Urinary bladder (tissue), 4 donors: ENCODE data around the gene CXXC1. TPM values are rescaled to one million over a fixed set of nuclear protein-coding genes. Genes with fewer than 3 reads are reported as not detected.
A peak's percentile ranks its signal among the peaks of the same experiment; 100 is the strongest.
"Not testable (repeated sequence)": the region's sequence is repeated elsewhere in the genome, so short reads cannot be mapped to it uniquely, and the experiment has no call there.

Source experiments
- DNase-seq: peaks from one replicate; pipeline ENCODE4 v3.0.0-alpha.2; 2015; ENCODE audit errors: extremely low spot score
- H3K27ac ChIP-seq: one replicate; pipeline ENCODE4 v1.5.1; 2013; ENCODE audit warnings: low read depth, mild to moderate bottlenecking, moderate library complexity
- H3K36me3 ChIP-seq: one replicate; pipeline ENCODE4 v1.6.1; 2013; ENCODE audit warnings: mild to moderate bottlenecking, moderate library complexity; ENCODE audit not compliant: insufficient read depth
- H3K4me1 ChIP-seq: one replicate; pipeline ENCODE4 v1.6.1; 2013; ENCODE audit warnings: mild to moderate bottlenecking, moderate library complexity; ENCODE audit not compliant: insufficient read depth
- H3K4me3 ChIP-seq: one replicate; pipeline ENCODE4 v1.5.1; 2013; ENCODE audit warnings: low read depth, low read length
- WGBS: extraction: QIAGEN DNeasy Blood & Tissue Kit; methylation state at CpG from one replicate; pipeline ENCODE4 v1.1.7; 2013; 5-methylcytosine and 5-hydroxymethylcytosine counted together
- polyA plus RNA-seq: library from polyadenylated mRNA; stranded (reverse); fragments of 200-250 nt; gene quantifications from one replicate; pipeline ENCODE4 v1.2.3, GENCODE V29; 2013
- total RNA-seq: library from RNA; depleted of rRNA; stranded (reverse); fragments of >200 nt; gene quantifications from one replicate; pipeline ENCODE4 v1.2.3, GENCODE V29; 2014
- donor health status: healthy with polysubstance abuse.
- donor health status: healthy.

Gene CXXC1
- total RNA-seq = 32.4 TPM
- 73.9 TPM for polyA plus RNA-seq

DNA sequence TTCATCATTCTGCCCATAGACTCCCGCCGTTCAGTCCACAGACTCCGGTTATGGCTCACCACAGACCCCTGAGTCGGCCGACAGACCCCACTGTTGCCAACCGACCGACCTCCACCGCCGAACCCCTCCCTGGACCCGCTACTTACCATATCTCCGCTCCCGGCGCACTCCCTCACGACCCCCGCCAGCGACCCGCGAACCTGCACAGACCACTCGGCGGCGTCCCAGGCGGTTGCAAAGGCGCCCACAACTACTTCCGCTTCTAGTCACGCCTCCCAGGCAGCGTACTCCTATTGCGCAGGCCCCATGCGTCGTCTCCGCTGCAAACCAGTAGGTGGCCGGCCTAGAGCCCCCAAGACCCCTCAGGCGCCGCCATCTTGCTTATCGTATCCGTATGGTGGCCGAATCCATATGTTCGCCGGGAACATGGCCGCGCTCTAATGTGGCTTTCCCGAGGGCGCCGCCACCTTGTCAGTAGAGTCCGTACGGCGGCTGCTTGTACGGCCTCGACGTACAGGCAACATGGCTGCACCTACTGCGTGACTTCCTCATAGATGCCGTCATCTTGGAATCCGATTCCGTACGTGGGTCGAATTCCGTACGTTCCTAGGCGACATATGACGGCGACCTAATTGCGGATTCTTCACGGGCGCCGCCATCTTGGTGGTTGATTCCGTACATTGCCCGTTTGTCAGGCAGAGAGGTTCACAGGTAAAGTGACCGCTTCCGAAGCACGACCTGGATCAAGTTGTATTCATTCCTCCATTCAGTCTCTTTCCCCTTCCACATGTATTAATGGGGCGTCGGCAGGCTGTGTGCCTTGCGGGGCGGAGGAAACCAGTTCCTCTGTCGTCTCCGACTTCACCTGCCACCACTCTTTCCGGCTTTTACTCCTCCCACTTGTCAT lies at the start of gene CXXC1:
Gene CXXC1, minus strand, starts transcription at position 252 of the 907 bp plus-strand sequence. Its CDS starts 103 bp downstream, at position 149.
- WGBS = under 1% methylated on average over 76 of the region's 76 CpGs
- Histone ChIP-seq H3K36me3 (no peaks in the 10 kb centered on the region), H3K4me3 (peak within 1 kb of the TSS; percentile 60), H3K27ac (peak within 1 kb of the TSS; percentile 85), H3K4me1 (no peaks in the 10 kb centered on the region)
- DNase-seq = peak; percentile 98

DNA sequence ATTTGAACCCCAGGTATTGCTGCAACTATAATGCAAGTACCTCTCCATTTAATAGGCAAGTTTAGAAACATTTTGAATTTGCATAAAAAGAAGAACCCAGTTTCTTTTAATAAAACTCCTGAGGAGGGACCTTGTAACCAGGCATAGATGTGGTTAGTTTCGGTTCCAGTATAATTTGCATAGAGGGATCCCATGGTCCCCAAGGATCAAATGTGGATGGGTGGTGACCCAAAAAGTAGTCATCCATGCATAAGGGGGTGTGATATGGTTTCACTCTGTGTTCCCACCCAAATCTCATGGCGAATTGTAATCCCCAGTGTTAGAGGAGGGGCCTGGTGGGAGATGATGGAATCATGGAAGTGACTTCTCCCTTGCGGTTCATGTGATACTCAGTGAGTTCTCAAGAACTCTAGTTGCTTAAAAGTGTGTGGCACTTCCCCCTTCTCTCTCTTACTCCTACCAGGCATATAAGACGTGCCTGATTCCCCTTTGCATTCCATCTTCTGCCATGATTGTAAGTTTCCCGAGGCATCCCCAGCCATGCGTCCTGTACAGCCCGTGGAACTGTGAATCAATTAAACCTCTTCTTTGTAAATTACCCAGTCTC lies 47.2 kb upstream of the CXXC1 start:
- no peaks in the 10 kb centered on the region for H3K4me1 ChIP-seq
- no peaks in the 10 kb centered on the region for H3K36me3 ChIP-seq
- no peak overlapping the region for H3K4me3 ChIP-seq
- DNase-seq = no peak
- 74% methylated on average over 7 of the region's 7 CpGs for WGBS
- no peak overlapping the region for H3K27ac ChIP-seq

DNA sequence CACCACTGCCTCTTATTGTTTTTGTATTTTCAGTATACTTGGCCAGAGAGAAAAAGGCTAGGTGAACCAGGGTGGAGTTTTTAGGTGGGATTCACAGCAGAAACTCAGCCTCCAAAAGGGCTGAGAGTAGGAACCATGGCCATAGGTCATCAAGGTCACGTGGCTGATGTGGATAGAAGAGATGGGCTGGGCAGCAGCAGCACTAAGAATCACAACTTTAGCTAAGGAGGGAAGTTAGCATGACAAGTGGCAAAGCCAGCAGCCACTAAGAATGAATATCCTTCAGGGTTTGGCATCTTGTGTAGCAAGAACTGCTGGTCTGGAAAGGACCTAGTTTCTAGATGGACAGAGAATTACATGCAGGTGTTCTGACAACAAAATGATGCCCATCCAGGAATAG lies 44.2 kb upstream of the CXXC1 start:
- no peak overlapping the region for H3K4me3 ChIP-seq
- H3K4me1 ChIP-seq = no peaks in the 10 kb centered on the region
- H3K36me3 ChIP-seq = no peaks in the 10 kb centered on the region
- no peak overlapping the region for H3K27ac ChIP-seq
- no peak for DNase-seq
- WGBS = 75% methylated on average over 1 of the region's 1 CpG

DNA sequence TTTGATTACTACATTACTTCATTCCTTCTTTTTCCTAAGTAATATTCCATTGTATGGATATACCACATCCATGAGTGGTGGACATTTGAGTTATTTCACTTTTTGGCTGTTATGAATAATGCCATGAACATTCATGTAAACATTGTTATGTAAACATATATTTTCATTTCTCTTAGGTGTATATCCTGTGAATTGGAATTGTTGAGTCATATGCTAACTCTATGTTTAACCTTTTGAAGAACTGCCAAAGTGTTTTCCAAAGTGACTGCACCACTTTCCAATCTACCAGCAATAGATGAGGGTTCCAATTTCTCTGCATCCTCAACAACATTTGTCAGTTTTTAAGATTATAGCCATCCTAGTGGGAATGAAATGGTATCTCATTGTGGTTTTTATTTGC lies 42.7 kb upstream of the CXXC1 start:
- Histone ChIP-seq H3K36me3 (no peaks in the 10 kb centered on the region), H3K27ac (no peak overlapping the region), H3K4me3 (no peak overlapping the region), H3K4me1 (no peaks in the 10 kb centered on the region)
- DNase-seq = no peak

DNA sequence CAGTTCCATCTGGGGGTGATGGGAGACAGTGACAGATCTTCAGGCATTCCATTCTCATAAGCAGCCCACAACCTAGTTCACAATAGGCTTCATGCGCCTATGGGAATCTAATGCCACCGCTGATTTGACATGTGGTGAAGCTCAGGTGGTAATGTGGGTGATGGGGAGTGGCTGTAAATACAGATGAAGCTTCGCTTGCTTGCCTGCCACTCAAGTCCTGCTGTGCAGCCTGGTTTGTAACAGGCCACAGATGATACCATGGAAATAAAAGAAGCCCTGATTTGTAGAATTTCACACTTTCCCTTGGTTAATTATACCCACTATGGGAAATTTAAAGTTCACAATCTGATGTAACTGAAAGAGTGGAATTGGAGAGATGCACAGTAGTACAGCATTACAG lies 40.5 kb upstream of the CXXC1 start:
- Histone ChIP-seq H3K36me3 (no peaks in the 10 kb centered on the region), H3K27ac (no peak overlapping the region), H3K4me3 (no peak overlapping the region), H3K4me1 (no peaks in the 10 kb centered on the region)
- 75% methylated on average over 3 of the region's 3 CpGs for WGBS
- no peak for DNase-seq

DNA sequence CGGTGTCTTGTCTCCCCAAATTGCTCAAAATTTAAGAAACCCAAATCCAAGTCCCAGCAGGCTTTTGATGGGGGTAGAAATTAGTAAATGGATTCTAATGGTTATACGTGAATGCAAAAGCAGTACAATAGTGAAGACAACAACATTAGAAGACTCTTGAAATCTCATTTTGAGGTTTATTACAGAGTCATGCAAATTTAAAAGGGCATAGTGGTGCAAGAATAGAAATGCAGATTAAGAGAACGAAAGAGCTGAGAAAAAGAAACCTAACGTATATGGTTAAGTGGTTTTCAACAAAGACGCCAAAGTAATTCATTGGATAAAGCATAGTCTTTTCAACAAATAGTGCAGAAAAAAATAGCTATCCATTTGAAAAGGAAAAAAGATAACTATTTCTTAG lies 33.2 kb upstream of the CXXC1 start:
- Histone ChIP-seq H3K36me3 (no peaks in the 10 kb centered on the region), H3K27ac (no peak overlapping the region), H3K4me3 (no peak overlapping the region), H3K4me1 (no peaks in the 10 kb centered on the region)
- no peak for DNase-seq
- WGBS = 56% methylated on average over 5 of the region's 5 CpGs

DNA sequence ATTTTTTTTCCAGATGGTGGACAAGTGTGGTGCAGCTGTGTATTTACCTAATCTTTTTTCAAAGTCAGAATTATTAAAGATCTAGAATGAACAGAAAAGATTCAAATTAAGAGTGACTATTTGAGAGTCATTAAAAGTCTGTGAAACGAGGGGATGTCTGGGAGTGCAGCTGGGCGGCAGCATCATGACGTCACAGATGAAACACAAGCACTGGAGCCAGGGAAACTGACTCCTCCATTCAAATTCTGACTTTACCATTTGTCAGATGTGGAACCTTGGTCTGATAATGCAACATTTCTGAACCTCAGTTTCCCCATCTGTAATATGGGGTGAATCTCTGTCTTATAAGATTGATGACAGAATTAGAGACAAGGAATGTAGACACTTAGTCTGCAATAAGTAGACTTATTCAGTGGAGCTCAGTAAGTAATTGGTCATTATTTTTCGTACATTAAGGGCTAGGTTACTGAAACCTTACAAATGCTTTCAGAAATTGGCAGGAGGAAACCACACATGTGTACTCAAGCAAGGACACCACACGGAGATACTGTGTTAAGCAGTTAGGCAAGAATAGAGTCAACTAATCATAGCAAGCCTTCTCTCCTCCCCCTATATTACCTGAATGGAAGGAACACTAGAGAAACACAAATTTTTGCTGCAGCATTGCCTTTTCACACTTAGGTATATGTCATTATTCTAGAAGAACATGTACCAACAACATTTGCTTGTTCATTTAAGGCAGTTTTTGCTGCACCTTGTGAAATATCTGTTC lies 27.8 kb upstream of the CXXC1 start:
- Histone ChIP-seq H3K36me3 (no peaks in the 10 kb centered on the region), H3K27ac (no peak overlapping the region), H3K4me3 (no peak overlapping the region), H3K4me1 (no peaks in the 10 kb centered on the region)
- no peak for DNase-seq
- WGBS = 53% methylated on average over 5 of the region's 5 CpGs

DNA sequence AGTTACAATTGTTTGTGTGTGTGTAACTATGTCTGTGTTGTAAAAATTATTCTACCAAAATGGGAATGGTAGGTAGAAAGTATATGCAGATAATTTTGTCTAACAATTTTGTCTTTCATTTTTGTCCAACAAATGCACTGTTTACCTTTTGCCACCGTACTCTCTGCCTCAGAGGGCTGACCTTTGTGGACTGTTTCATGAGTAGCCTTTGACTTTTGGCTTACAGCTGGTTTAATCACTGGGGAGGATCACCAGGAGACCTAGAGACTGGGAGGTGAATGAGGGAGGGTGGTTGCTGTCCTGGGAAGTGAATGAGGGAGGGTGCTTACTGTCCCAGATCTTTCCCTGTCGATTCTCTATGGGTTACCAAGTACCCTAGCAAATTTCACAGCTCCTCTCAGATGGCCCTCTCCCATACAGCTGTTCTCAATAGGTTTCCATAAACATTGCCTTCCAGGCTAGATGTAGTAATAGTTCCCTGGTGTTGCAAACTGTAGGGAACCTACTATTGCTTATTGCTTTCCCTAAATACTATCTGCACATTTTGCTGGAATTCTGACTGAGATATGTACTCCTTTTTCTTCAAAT lies 26.5 kb upstream of the CXXC1 start:
- Histone ChIP-seq H3K4me1 (no peaks in the 10 kb centered on the region), H3K27ac (no peak overlapping the region), H3K4me3 (no peak overlapping the region), H3K36me3 (no peaks in the 10 kb centered on the region)
- no peak for DNase-seq
- WGBS = 31% methylated on average over 2 of the region's 2 CpGs

DNA sequence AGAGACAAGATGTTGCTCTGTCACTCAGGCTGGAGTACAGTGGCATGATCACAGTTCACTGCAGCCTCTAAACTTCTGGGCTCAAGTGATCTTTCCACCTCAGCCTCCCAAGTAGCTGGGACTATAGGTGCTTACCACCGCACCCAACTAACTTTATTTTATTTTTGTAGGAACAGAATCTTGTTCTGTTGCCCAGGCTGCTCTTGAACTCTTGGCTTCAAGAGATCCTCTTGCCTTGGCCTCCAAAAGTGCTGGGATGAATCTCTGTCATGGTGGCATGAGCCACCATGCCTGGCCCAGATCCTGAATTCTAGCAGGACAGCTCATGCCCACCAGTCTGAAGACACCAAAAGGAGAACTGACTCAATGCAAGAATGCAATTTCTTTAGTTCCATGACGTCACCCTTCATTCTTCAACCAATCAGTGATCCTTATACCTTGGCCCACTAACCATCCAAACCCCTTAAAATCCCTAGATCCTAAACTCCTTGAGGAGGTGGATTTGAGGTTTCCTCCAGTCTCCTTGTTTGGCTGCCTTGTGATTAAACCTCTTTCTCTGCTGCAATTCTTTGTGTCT lies 25.6 kb upstream of the CXXC1 start:
- no peaks in the 10 kb centered on the region for H3K36me3 ChIP-seq
- H3K27ac ChIP-seq = peak overlapping the region; percentile 89
- no peak overlapping the region for H3K4me3 ChIP-seq
- no peaks in the 10 kb centered on the region for H3K4me1 ChIP-seq
- WGBS = 89% methylated on average over 2 of the region's 2 CpGs
- no peak for DNase-seq

DNA sequence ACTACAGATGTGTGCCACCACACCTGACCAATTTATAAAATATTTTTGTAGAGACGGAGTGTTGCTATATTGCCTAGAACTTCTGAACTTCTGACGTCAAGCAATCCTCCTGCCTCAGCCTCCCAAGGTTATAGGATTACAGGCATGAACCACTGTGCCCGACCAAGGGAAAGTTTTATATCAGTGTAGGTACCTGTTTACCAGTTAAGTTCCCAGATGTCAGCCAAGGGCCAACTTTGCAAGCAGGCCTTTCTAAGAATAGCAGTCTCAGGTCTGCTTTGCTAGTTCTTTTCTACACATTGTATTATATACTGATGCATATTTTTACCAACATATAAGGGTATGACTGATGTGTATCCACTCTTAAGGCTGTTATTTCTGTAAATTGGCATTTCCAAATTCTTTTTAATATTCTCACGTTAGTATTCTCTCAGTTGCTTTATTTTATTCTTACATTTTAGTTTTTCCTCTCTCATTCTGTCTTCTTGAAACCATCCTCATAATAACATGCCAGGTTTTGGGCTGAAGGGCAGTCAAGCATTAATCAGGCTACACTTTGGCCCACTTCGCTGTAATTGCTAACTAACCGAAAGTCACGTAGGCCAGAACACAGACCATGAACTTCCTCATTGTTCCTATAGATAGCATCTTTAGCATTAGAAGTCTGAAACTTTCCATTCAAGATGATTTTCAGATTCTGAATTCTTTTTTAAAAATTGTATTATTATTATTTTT lies 25.0 kb upstream of the CXXC1 start:
- no peak overlapping the region for H3K4me3 ChIP-seq
- H3K27ac ChIP-seq = peak overlapping the region; percentile 44
- no peaks in the 10 kb centered on the region for H3K36me3 ChIP-seq
- 71% methylated on average over 7 of the region's 7 CpGs for WGBS
- DNase-seq = peak; percentile 31
- no peaks in the 10 kb centered on the region for H3K4me1 ChIP-seq

DNA sequence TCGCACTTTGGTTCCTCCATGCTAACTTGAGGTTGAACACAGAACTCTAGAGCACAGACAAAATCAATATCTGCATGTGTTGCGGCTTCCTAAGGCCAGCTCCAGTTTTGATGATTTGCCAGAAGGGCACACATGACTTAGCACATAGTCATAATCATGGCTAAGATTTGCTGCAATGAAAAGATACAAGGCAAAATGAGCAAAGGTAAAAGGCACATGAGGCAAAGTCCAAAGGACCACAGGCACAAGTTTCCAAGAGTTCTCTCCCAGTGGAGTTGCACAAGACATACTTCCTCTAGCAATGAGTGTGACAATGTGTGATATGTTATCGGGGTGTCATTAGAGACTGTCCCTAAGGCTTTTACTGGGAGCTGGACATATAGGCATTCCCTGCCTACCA lies 24.2 kb upstream of the CXXC1 start:
- no peak for DNase-seq
- H3K4me1 ChIP-seq = no peaks in the 10 kb centered on the region
- no peak overlapping the region for H3K4me3 ChIP-seq
- H3K27ac ChIP-seq = peak overlapping the region; percentile 44
- no peaks in the 10 kb centered on the region for H3K36me3 ChIP-seq
- 88% methylated on average over 3 of the region's 3 CpGs for WGBS

DNA sequence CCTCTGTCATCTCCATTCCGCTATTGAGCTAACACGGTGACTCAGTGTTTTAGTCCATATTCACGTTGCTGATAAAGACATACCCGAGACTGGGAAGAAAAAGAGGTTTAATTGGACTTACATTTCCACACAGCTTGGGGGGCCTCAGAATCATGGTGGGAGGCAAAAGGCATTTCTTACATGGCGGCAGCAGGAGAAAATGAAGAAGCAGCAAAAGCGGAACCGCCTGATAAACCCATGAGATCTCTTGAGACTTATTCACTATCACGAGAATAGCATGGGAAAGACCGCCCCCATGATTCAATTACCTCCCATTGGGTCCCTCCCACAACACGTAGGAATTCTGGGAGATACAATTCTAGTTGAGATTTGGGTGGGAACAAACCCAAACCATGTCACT lies 22.6 kb upstream of the CXXC1 start:
- H3K4me3 ChIP-seq = no peak overlapping the region
- H3K27ac ChIP-seq = no peak overlapping the region
- no peaks in the 10 kb centered on the region for H3K4me1 ChIP-seq
- WGBS = 84% methylated on average over 10 of the region's 10 CpGs
- DNase-seq = no peak
- H3K36me3 ChIP-seq = no peaks in the 10 kb centered on the region

DNA sequence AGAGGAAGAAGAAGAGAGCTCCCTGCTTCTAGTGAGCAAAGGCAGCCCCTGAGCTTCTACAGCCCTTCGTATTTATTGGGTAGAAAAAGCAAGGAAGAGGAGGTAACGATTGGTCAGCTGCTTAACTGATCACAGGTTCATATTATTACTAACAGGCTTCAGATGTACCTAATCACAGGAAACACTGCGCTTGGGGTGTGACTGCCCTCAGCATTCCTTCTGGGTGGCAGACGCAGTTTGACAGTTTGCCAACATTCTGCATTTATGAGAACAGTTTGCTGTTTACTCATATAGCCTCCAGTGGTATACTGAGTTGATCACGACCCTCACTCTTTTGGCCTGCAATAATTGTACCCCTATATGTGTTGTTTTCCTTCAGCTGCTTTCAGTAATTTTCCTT lies 21.4 kb upstream of the CXXC1 start:
- not testable (repeated sequence) for H3K4me1 ChIP-seq, H3K4me3 ChIP-seq, DNase-seq, H3K36me3 ChIP-seq, H3K27ac ChIP-seq
- 62% methylated on average over 5 of the region's 5 CpGs for WGBS
